ENCODE measurements around the gene TNRC6C.

TNRC6C gene

GRCh38 chr17:78013683-78014467 is 55.4 kb downstream of the TNRC6C start:
- peak; percentile 69 for TF ChIP-seq CTCF (IDR thresholded peaks at IDR 0.05; ENCODE audit: low read depth, low read length, missing control alignments)
- DNase-seq (ENCODE audit: low read depth), result peak; percentile 37
- no peak overlapping the region for H3K4me3 ChIP-seq (ENCODE audit: low read depth, low read length)

- H3K4me3 ChIP-seq (ENCODE audit: low read depth, low read length), result no peak overlapping the region
- no peak for TF ChIP-seq CTCF (IDR thresholded peaks at IDR 0.05; ENCODE audit: low read depth, low read length, missing control alignments)
- DNase-seq (ENCODE audit: low read depth), result no peak
Observed at GRCh38 chr17:78014646-78015045, 56.1 kb downstream of the TNRC6C start.

- no peak overlapping the region for H3K4me3 ChIP-seq (ENCODE audit: low read depth, low read length)
- no peak for DNase-seq (ENCODE audit: low read depth)
- TF ChIP-seq CTCF (IDR thresholded peaks at IDR 0.05; ENCODE audit: low read depth, low read length, missing control alignments), result no peak
Observed at GRCh38 chr17:78016852-78017251, 58.3 kb downstream of the TNRC6C start.

GRCh38 chr17:78019367-78019975 is 61.0 kb downstream of the TNRC6C start:
- H3K4me3 ChIP-seq (ENCODE audit: low read depth, low read length), result no peak overlapping the region
- TF ChIP-seq CTCF (IDR thresholded peaks at IDR 0.05; ENCODE audit: low read depth, low read length, missing control alignments), result peak; percentile 52
- DNase-seq (ENCODE audit: low read depth), result peak; percentile 15

GRCh38 chr17:78019976-78020716 is 61.6 kb downstream of the TNRC6C start:
- H3K4me3 ChIP-seq (ENCODE audit: low read depth, low read length), result no peak overlapping the region; the same call in 1 of the 2 replicates
- TF ChIP-seq CTCF (IDR thresholded peaks at IDR 0.05; ENCODE audit: low read depth, low read length, missing control alignments), result no peak
- peak; percentile 25 for DNase-seq (ENCODE audit: low read depth)

GRCh38 chr17:78020717-78021108 is 62.2 kb downstream of the TNRC6C start:
- no peak for DNase-seq (ENCODE audit: low read depth)
- H3K4me3 ChIP-seq (ENCODE audit: low read depth, low read length), result no peak overlapping the region
- no peak for TF ChIP-seq CTCF (IDR thresholded peaks at IDR 0.05; ENCODE audit: low read depth, low read length, missing control alignments)

Data from GM12864 (cell line).